Measurements from ENCODE around the gene EXOSC7. TPM values are rescaled to one million over a fixed set of nuclear protein-coding genes. Genes with fewer than 3 reads are reported as not detected.

EXOSC7 gene
- total RNA-seq, 6 donors from 2014 or later: 35.8 to 55.5 (median 41.1) TPM

DNA sequence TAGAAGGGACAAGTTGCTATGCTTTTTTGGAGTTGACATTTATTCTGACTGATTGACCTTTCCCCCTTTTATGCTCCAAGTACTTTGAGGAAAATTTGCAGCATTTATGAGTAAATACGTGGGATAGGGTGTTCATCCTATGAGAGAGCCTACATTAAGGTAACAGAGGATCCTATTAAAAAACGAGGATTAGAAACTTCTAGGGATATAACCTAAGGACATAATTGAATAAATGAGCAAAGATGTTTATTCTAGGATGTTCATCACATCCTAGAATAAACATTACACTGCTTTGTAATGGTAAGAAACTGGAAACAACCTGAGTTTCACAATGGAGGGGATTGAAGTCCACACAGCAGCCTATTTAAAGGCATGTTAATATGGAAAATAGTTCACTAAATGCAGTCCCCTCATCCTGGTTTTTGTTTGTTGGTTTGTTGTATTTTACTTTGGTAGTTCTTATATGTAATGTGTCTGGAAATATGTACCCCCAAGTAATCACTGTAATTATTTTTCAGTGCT, 26.2 kb downstream of the EXOSC7 start:
- no peaks in the 10 kb centered on the region for H3K27me3 ChIP-seq
- H3K4me1 ChIP-seq: peaks cover 0 to 3% (median 0%) of the 10 kb centered on the region in 4 donors
- H3K4me3 ChIP-seq: no peak overlapping the region
- peak overlapping the region in 1 of 4 donors; percentile 37 for H3K27ac ChIP-seq
- WGBS, 2 donors: 72 to 82% methylated on average over 2 of the region's 2 CpGs
- TF ChIP-seq, protein P1, sequence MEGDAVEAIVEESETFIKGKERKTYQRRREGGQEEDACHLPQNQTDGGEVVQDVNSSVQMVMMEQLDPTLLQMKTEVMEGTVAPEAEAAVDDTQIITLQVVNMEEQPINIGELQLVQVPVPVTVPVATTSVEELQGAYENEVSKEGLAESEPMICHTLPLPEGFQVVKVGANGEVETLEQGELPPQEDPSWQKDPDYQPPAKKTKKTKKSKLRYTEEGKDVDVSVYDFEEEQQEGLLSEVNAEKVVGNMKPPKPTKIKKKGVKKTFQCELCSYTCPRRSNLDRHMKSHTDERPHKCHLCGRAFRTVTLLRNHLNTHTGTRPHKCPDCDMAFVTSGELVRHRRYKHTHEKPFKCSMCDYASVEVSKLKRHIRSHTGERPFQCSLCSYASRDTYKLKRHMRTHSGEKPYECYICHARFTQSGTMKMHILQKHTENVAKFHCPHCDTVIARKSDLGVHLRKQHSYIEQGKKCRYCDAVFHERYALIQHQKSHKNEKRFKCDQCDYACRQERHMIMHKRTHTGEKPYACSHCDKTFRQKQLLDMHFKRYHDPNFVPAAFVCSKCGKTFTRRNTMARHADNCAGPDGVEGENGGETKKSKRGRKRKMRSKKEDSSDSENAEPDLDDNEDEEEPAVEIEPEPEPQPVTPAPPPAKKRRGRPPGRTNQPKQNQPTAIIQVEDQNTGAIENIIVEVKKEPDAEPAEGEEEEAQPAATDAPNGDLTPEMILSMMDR (IDR thresholded peaks at IDR 0.05): no peak
- TF ChIP-seq EP300 (IDR thresholded peaks at IDR 0.05) (no peak), POLR2AphosphoS5 (IDR thresholded peaks at IDR 0.05) (no peak), POLR2A (IDR thresholded peaks at IDR 0.05) (no peak)
- no peak for ATAC-seq (ENCODE audit: low FRiP score in 2 of 2)
- H3K36me3 ChIP-seq: peaks cover 3 to 72% (median 22%) of the 10 kb centered on the region in 4 donors
- no peaks in the 10 kb centered on the region for H3K9me3 ChIP-seq
- no peak for DNase-seq

DNA sequence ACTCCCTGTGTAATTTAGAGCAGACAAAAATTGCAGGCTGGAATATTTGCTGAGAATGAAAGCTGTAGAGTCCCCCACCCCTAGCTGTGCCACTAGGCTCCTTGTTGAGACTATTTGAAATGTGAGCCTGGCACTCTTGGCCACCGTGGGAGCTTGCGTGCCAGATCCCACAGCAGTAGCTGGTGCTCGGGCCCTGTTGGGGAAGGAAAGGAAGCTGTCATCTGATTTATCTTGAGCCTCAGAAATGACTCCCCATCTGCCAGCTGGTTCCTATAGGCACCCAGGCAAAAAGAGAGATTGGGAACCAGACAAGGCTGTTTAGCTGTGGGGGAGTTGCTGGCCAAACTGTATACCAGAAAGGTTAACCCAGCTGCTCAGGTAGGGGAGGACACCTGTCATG, 26.7 kb downstream of the EXOSC7 start:
- H3K36me3 ChIP-seq: peaks cover 3 to 72% (median 21%) of the 10 kb centered on the region in 4 donors
- no peaks in the 10 kb centered on the region for H3K9me3 ChIP-seq
- ATAC-seq (ENCODE audit: low FRiP score in 2 of 2) (no peak), DNase-seq (no peak)
- peak overlapping the region in 2 of 4 donors; percentile 37 to 57 for H3K27ac ChIP-seq
- peaks cover 0 to 3% (median 0%) of the 10 kb centered on the region in 4 donors for H3K4me1 ChIP-seq
- H3K27me3 ChIP-seq: no peaks in the 10 kb centered on the region
- WGBS, 2 donors: 38 to 61% methylated on average over 3 of the region's 3 CpGs
- no peak overlapping the region for H3K4me3 ChIP-seq
- TF ChIP-seq POLR2AphosphoS5 (IDR thresholded peaks at IDR 0.05): no peak
- no peak for TF ChIP-seq POLR2A (IDR thresholded peaks at IDR 0.05)
- TF ChIP-seq EP300 (IDR thresholded peaks at IDR 0.05): no peak
- TF ChIP-seq, protein P1 (IDR thresholded peaks at IDR 0.05): no peak

DNA sequence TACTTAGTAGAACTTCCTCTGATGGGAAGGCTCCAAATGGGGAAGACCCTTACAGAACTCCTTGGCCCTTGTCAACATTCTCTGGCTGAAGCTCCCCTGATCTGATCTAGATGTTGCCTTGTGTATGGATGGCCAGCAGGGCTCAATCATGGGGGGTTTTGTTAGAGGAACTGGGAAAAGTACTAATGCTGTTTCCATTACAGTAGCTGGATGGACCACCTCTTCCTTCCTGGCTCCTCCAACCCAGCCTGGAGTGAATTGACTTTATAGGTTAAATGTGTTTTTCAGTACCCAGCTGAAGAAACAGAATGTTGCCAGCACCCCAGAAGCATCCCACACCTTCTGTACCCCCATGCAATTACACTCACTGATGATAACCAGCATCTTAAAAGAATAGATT, 27.4 kb downstream of the EXOSC7 start:
- Histone ChIP-seq H3K36me3 (peaks cover 3 to 70% (median 17%) of the 10 kb centered on the region in 4 donors), H3K27me3 (no peaks in the 10 kb centered on the region), H3K9me3 (no peaks in the 10 kb centered on the region), H3K27ac (no peak overlapping the region), H3K4me3 (no peak overlapping the region), H3K4me1 (peaks cover 0 to 7% (median 0%) of the 10 kb centered on the region in 4 donors)
- DNase-seq (no peak), ATAC-seq (ENCODE audit: low FRiP score in 2 of 2) (no peak)
- TF ChIP-seq, protein P1 (IDR thresholded peaks at IDR 0.05): no peak
- TF ChIP-seq EP300 (IDR thresholded peaks at IDR 0.05) (no peak), POLR2A (IDR thresholded peaks at IDR 0.05) (no peak), POLR2AphosphoS5 (IDR thresholded peaks at IDR 0.05) (no peak)

DNA sequence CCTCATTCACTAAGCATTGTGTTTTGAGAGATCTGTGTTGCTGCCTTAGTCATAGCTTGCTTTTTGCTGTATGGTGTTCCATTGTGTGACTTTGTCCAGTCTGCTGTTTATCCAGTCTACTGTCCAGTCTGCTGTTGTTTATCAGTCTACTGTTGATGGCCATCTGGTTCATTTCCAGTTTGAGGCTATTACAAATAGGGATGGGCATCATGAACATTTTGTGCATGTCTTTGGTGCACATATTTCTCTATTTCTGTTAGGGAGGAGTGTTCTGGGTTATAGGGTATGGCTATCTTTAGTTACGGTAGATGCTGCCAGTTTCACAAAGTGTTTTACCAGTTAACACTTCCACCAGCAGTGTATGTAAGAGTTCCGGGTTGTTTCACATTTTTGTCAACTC, 27.8 kb downstream of the EXOSC7 start:
- Histone ChIP-seq H3K9me3 (no peaks in the 10 kb centered on the region), H3K36me3 (peaks cover 3 to 68% (median 16%) of the 10 kb centered on the region in 4 donors), H3K4me1 (peaks cover 0 to 7% (median 0%) of the 10 kb centered on the region in 4 donors), H3K27ac (no peak overlapping the region), H3K27me3 (no peaks in the 10 kb centered on the region), H3K4me3 (no peak overlapping the region)
- DNase-seq (no peak), ATAC-seq (ENCODE audit: low FRiP score in 2 of 2) (no peak)
- WGBS, 2 donors: 91 to 98% methylated on average over 2 of the region's 2 CpGs
- TF ChIP-seq POLR2AphosphoS5 (IDR thresholded peaks at IDR 0.05): peak in 1 of 2 donors; percentile 31
- peak in 1 of 4 donors; percentile 78 for TF ChIP-seq EP300 (IDR thresholded peaks at IDR 0.05)
- TF ChIP-seq, protein P1 (IDR thresholded peaks at IDR 0.05): no peak
- no peak for TF ChIP-seq POLR2A (IDR thresholded peaks at IDR 0.05)

DNA sequence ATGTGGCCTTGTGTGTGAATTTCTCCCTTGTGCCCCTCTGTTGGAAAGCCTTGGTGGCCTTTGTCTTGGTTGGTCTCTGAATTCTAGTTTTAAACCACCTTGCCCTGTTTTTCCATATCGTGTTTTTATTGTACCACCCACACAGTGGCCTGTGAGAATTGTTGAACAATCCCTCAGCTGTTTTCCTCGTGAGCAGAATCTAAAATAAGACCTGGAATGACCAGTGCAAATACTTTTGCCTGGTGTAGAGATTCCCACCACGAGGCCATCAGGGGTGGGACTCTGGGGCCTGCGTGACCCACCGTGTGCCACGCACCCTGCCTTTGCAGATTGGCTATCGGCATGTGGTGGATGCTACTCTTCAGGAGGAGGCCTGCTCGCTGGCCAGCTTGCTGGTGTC, 31.0 kb downstream of the EXOSC7 start:
- ATAC-seq (ENCODE audit: low FRiP score in 2 of 2) (no peak), DNase-seq (peak in 1 of 2 donors; percentile 46)
- no peaks in the 10 kb centered on the region for H3K27me3 ChIP-seq
- no peak overlapping the region for H3K4me3 ChIP-seq
- peaks cover 20 to 24% (median 22%) of the 10 kb centered on the region in 4 donors for H3K4me1 ChIP-seq
- peaks cover 3 to 41% (median 9%) of the 10 kb centered on the region in 4 donors for H3K36me3 ChIP-seq
- no peaks in the 10 kb centered on the region for H3K9me3 ChIP-seq
- TF ChIP-seq, protein P1 (IDR thresholded peaks at IDR 0.05): no peak
- TF ChIP-seq POLR2A (IDR thresholded peaks at IDR 0.05) (no peak), POLR2AphosphoS5 (IDR thresholded peaks at IDR 0.05) (no peak), EP300 (IDR thresholded peaks at IDR 0.05) (no peak)
- 92 to 95% methylated on average over 7 to 8 of the region's 8 CpGs for WGBS, 2 donors
- peak overlapping the region; percentile 17 to 90 (median 26) for H3K27ac ChIP-seq
